ENCODE measurements around the gene GRAP2. TPM values are rescaled to one million over a fixed set of nuclear protein-coding genes. Genes with fewer than 3 reads are reported as not detected.

Gene GRAP2
- total RNA-seq, 1 experiment from 2014 or later: not detected

DNA sequence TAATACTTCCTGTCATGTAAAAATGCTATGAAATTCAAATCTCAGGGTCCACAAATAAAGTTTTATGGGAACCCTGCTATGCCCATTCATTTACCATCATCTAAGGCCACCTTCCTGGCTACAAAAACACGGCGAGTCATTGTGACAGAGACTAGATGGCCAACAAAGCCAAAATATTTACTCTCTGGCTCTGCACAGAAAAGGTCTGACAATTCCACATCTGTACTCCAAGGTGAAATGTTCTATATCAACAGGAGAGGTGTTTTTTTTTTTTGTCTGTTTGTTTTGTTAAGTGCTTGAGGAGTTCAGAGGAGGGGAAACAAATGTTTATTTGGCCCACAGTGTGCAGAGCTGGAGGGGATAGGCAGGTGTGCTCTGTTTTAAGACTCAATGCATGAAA lies 40.7 kb downstream of the GRAP2 start:
- H3K27ac Mint-ChIP-seq (ENCODE audit: unreplicated experiment): no peak overlapping the region
- no peaks in the 10 kb centered on the region for H3K9me3 Mint-ChIP-seq (ENCODE audit: unreplicated experiment)
- BruUV-seq (replicated peaks): no TSS peak
- Histone ChIP-seq H3K9me3 (no peaks in the 10 kb centered on the region), H3K4me3 (ENCODE audit: low read depth, low read length) (no peak overlapping the region), H3K4me1 (no peaks in the 10 kb centered on the region), H3K36me3 (ENCODE audit: control insufficient read depth, insufficient read depth, low read length) (no peaks in the 10 kb centered on the region), H3K27me3 (replicated peaks; ENCODE audit: control insufficient read depth, insufficient read depth, low read length) (no peaks in the 10 kb centered on the region; the same call in 1 of the 2 replicates)
- CTCF ChIA-PET: no interaction called here
- no peaks in the 10 kb centered on the region for H3K36me3 Mint-ChIP-seq (ENCODE audit: insufficient read depth, unreplicated experiment)
- no peak overlapping the region for H3K4me3 Mint-ChIP-seq (ENCODE audit: unreplicated experiment)
- H3K27me3 Mint-ChIP-seq (ENCODE audit: insufficient read depth, unreplicated experiment): no peaks in the 10 kb centered on the region
- TF ChIP-seq, protein P1, sequence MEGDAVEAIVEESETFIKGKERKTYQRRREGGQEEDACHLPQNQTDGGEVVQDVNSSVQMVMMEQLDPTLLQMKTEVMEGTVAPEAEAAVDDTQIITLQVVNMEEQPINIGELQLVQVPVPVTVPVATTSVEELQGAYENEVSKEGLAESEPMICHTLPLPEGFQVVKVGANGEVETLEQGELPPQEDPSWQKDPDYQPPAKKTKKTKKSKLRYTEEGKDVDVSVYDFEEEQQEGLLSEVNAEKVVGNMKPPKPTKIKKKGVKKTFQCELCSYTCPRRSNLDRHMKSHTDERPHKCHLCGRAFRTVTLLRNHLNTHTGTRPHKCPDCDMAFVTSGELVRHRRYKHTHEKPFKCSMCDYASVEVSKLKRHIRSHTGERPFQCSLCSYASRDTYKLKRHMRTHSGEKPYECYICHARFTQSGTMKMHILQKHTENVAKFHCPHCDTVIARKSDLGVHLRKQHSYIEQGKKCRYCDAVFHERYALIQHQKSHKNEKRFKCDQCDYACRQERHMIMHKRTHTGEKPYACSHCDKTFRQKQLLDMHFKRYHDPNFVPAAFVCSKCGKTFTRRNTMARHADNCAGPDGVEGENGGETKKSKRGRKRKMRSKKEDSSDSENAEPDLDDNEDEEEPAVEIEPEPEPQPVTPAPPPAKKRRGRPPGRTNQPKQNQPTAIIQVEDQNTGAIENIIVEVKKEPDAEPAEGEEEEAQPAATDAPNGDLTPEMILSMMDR (IDR thresholded peaks at IDR 0.05; ENCODE audit: insufficient read depth in 1 of 2, low read depth in 1 of 2, low read length in 1 of 2, severe bottlenecking in 1 of 2, unreplicated experiment in 1 of 2): no peak
- intact Hi-C loops (cut with micrococcal nuclease; ENCODE audit: unreplicated experiment): no loop called here
- POLR2A ChIA-PET: no interaction called here
- H3K4me1 Mint-ChIP-seq (ENCODE audit: low read depth, unreplicated experiment): no peaks in the 10 kb centered on the region
- DNase-seq: no peak

DNA sequence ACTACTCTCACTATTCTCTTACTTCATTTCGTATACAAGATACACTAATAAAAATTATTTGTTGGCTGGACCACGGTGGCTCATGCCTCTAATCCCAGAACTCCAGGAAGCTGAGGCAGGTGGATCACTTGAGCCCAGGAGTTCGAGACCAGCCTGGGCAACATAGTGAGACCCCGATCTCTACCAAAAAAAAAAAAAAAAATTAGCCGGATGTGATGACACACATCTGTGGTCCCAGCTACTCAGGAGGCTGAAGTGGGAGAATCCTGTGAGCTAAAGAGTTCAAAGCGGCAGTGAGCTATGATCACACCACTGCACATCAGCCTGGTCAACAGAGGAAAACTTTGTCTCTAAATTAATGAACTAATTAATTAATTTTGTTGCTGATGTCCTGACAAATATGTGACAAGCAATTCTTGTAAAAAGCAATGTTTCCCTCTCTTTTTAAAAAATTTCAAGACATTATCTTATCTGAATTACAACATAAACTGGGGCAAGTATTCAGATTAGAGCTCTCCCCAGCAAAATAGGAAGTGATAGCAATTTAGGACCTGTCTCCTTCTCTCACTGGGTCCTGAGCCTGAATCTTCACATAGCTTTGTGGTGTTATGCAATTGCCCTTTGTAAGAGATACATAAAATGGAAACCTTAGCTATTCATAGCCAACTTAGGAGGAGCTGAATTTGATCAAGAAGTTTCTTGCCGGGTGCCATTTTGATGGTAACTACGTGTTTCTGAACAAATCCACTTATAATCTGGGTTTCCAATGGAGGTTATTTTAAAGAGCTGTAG lies 41.8 kb downstream of the GRAP2 start:
- H3K36me3 Mint-ChIP-seq (ENCODE audit: insufficient read depth, unreplicated experiment): no peaks in the 10 kb centered on the region
- Histone ChIP-seq H3K27me3 (replicated peaks; ENCODE audit: control insufficient read depth, insufficient read depth, low read length) (no peaks in the 10 kb centered on the region; the same call in 1 of the 2 replicates), H3K36me3 (ENCODE audit: control insufficient read depth, insufficient read depth, low read length) (no peaks in the 10 kb centered on the region), H3K9me3 (no peaks in the 10 kb centered on the region), H3K4me1 (no peaks in the 10 kb centered on the region), H3K4me3 (ENCODE audit: low read depth, low read length) (no peak overlapping the region)
- no peaks in the 10 kb centered on the region for H3K27me3 Mint-ChIP-seq (ENCODE audit: insufficient read depth, unreplicated experiment)
- H3K9me3 Mint-ChIP-seq (ENCODE audit: unreplicated experiment): no peaks in the 10 kb centered on the region
- no peak for DNase-seq
- H3K27ac Mint-ChIP-seq (ENCODE audit: unreplicated experiment): no peak overlapping the region
- no TSS peak for BruUV-seq (replicated peaks)
- ChIA-PET CTCF (interaction anchor here (1.5 kb wide), 1 partner anchor 11 kb away, joined by 5 read pairs; no protein-coding TSS in a partner anchor), POLR2A (interaction anchor here (0.6 kb wide), 1 partner anchor 102 kb away, joined by 3 read pairs; no protein-coding TSS in a partner anchor)
- no peak overlapping the region for H3K4me3 Mint-ChIP-seq (ENCODE audit: unreplicated experiment)
- intact Hi-C loops (cut with micrococcal nuclease; ENCODE audit: unreplicated experiment): no loop called here
- no peaks in the 10 kb centered on the region for H3K4me1 Mint-ChIP-seq (ENCODE audit: low read depth, unreplicated experiment)
- TF ChIP-seq, protein P1 (IDR thresholded peaks at IDR 0.05; ENCODE audit: insufficient read depth in 1 of 2, low read depth in 1 of 2, low read length in 1 of 2, severe bottlenecking in 1 of 2, unreplicated experiment in 1 of 2): no peak

DNA sequence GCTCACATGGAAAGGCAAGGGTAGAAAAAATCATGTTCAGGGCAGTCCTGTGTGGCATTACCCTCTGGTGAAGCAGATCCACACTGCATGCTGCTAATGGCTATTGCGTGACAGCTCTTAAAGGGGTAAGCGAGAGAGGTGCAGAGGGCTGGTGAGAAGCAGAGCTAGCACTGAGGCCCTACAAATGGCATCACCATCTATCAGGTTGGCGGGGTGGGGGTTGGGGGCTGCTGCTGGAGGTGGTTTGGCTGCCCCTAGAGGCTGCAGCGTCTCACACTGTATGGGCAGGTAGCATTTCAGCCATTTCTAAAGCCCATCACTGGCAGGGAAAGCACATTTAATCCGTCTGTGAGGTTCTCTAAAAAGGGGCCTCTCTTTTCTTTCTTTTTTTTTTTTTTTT lies 42.5 kb downstream of the GRAP2 start:
- POLR2A ChIA-PET: interaction anchor here (0.6 kb wide), 1 partner anchor 101 kb away, joined by 3 read pairs; no protein-coding TSS in a partner anchor
- Histone ChIP-seq H3K36me3 (ENCODE audit: control insufficient read depth, insufficient read depth, low read length) (no peaks in the 10 kb centered on the region), H3K4me1 (no peaks in the 10 kb centered on the region), H3K27me3 (replicated peaks; ENCODE audit: control insufficient read depth, insufficient read depth, low read length) (no peaks in the 10 kb centered on the region), H3K4me3 (ENCODE audit: low read depth, low read length) (no peak overlapping the region), H3K9me3 (no peaks in the 10 kb centered on the region)
- Mint-ChIP-seq H3K27me3 (ENCODE audit: insufficient read depth, unreplicated experiment) (no peaks in the 10 kb centered on the region), H3K4me1 (ENCODE audit: low read depth, unreplicated experiment) (no peaks in the 10 kb centered on the region), H3K27ac (ENCODE audit: unreplicated experiment) (no peak overlapping the region), H3K4me3 (ENCODE audit: unreplicated experiment) (no peak overlapping the region), H3K9me3 (ENCODE audit: unreplicated experiment) (no peaks in the 10 kb centered on the region), H3K36me3 (ENCODE audit: insufficient read depth, unreplicated experiment) (no peaks in the 10 kb centered on the region)
- TF ChIP-seq, protein P1 (IDR thresholded peaks at IDR 0.05; ENCODE audit: insufficient read depth in 1 of 2, low read depth in 1 of 2, low read length in 1 of 2, severe bottlenecking in 1 of 2, unreplicated experiment in 1 of 2): peak in 1 of 2 experiments; percentile 22
- DNase-seq: peak; percentile 28 to 39
- no TSS peak for BruUV-seq (replicated peaks)
- intact Hi-C loops (cut with micrococcal nuclease; ENCODE audit: unreplicated experiment): no loop called here
- CTCF ChIA-PET: interaction anchor here (1.5 kb wide), 1 partner anchor 10 kb away, joined by 5 read pairs; no protein-coding TSS in a partner anchor
